ENCODE data around the gene MINDY2. TPM values are rescaled to one million over a fixed set of nuclear protein-coding genes. Genes with fewer than 3 reads are reported as not detected.
"Not testable (repeated sequence)": the region's sequence is repeated elsewhere in the genome, so short reads cannot be mapped to it uniquely, and the experiment has no call there.

Gene MINDY2
- total and polyA plus RNA-seq, 9 of the 15 experiments (the other 6 are each of a cell fraction or from before 2014, with no cell fraction given) = 2.4 to 15.3 (median 7.2) TPM

GRCh38 chr15:58856086-58856485 lies 85.0 kb downstream of the MINDY2 start (continued):
- TF ChIP-seq NFE2L1 (tag; IDR thresholded peaks at IDR 0.05; ENCODE audit: borderline replicate concordance, low read depth) (no peak), TOE1 (IDR thresholded peaks at IDR 0.05; ENCODE audit: borderline replicate concordance) (no peak), TOE1 (CRISPR knock-in tag; IDR thresholded peaks at IDR 0.05; ENCODE audit: borderline replicate concordance, low read depth) (no peak), ZNF12 (CRISPR knock-in tag; IDR thresholded peaks at IDR 0.05) (no peak)

GRCh38 chr15:58856621-58857020 lies 85.5 kb downstream of the MINDY2 start:
- H3K9me3 ChIP-seq (replicated peaks; ENCODE audit: control insufficient read depth, insufficient read depth, low read depth, low read length); H3K27me3 ChIP-seq (ENCODE audit: control insufficient read depth in 2 of 2, insufficient read depth in 2 of 2, low read length in 2 of 2); in situ Hi-C loops (cut with MboI); FAIRE-seq; H3K9me1 ChIP-seq (ENCODE audit: control insufficient read depth, insufficient read depth, low read length); H3K27ac ChIP-seq (ENCODE audit: extremely low read depth, low read depth, low read length); DNase-seq (ENCODE audit: extremely low read depth in 1 of 4, low spot score in 3 of 4); POLR2A ChIA-PET; ATAC-seq; H3K4me2 ChIP-seq (ENCODE audit: insufficient read depth, low read length); H4K20me1 ChIP-seq (replicated peaks; ENCODE audit: control insufficient read depth, insufficient read depth, low read length); H3K4me3 ChIP-seq; H3K79me2 ChIP-seq (ENCODE audit: control insufficient read depth, insufficient read depth, low read length); H3K9ac ChIP-seq (ENCODE audit: insufficient read depth in 1 of 2, low read depth in 2 of 2, low read length in 2 of 2); CTCF ChIA-PET (ENCODE audit: low intra/inter-chr PET ratio); BruUV-seq (replicated peaks); H2AFZ ChIP-seq (ENCODE audit: low read depth, low read length); H3K4me1 ChIP-seq (replicated peaks in 1 of 2; ENCODE audit: control insufficient read depth in 2 of 2, insufficient read depth in 2 of 2, low read length in 2 of 2); intact Hi-C loops (cut with micrococcal nuclease): not testable (repeated sequence)
- peaks cover 19% of the 10 kb centered on the region; the same call in 2 of the 3 replicates for H3K36me3 ChIP-seq (ENCODE audit: control insufficient read depth, insufficient read depth, low read length)
- WGBS (ENCODE audit: insufficient coverage, low coverage, missing lambda C conversion rate) = 55% methylated on average over 1 of the region's 1 CpG

GRCh38 chr15:58862326-58862725 lies 91.2 kb downstream of the MINDY2 start:
- Histone ChIP-seq H3K9ac (ENCODE audit: insufficient read depth in 1 of 2, low read depth in 2 of 2, low read length in 2 of 2) (no peak overlapping the region), H3K4me2 (ENCODE audit: insufficient read depth, low read length) (no peak overlapping the region), H3K9me1 (ENCODE audit: control insufficient read depth, insufficient read depth, low read length) (no peaks in the 10 kb centered on the region), H3K27ac (ENCODE audit: extremely low read depth, low read depth, low read length) (no peak overlapping the region), H3K4me1 (replicated peaks in 1 of 2; ENCODE audit: control insufficient read depth in 2 of 2, insufficient read depth in 2 of 2, low read length in 2 of 2) (peaks cover 0 to 20% of the 10 kb centered on the region in 2 experiments; a peak in 2 of 5 replicates), H3K9me3 (replicated peaks; ENCODE audit: control insufficient read depth, insufficient read depth, low read depth, low read length) (no peaks in the 10 kb centered on the region), H3K27me3 (ENCODE audit: control insufficient read depth in 2 of 2, insufficient read depth in 2 of 2, low read length in 2 of 2) (no peaks in the 10 kb centered on the region), H3K79me2 (ENCODE audit: control insufficient read depth, insufficient read depth, low read length) (no peaks in the 10 kb centered on the region), H2AFZ (ENCODE audit: low read depth, low read length) (no peak overlapping the region), H4K20me1 (replicated peaks; ENCODE audit: control insufficient read depth, insufficient read depth, low read length) (no peaks in the 10 kb centered on the region), H3K36me3 (ENCODE audit: control insufficient read depth, insufficient read depth, low read length) (no peaks in the 10 kb centered on the region), H3K4me3 (no peak overlapping the region)
- FAIRE-seq = no peak
- intact Hi-C loops (cut with micrococcal nuclease) = no loop called here
- TF ChIP-seq ZNF561 (CRISPR knock-in tag; conservative IDR thresholded peaks at IDR 0.05) (no peak), CBFA2T3 (IDR thresholded peaks at IDR 0.05) (no peak), ELK3 (CRISPR knock-in tag; IDR thresholded peaks at IDR 0.05) (no peak), FOXA3 (CRISPR knock-in tag; conservative IDR thresholded peaks at IDR 0.05 in 1 of 2, IDR thresholded peaks at IDR 0.05 in 1 of 2) (no peak), HMG20B (CRISPR knock-in tag; IDR thresholded peaks at IDR 0.05) (no peak), ZFX (CRISPR knock-in tag; IDR thresholded peaks at IDR 0.05) (no peak), NR2F6 (CRISPR knock-in tag; IDR thresholded peaks at IDR 0.05) (no peak)
- 59% methylated on average over 2 of the region's 2 CpGs for WGBS (ENCODE audit: insufficient coverage, low coverage, missing lambda C conversion rate)
- DNase-seq (ENCODE audit: extremely low read depth in 1 of 4, low spot score in 3 of 4) = no peak
- in situ Hi-C loops (cut with MboI) = no loop called here
- no TSS peak for BruUV-seq (replicated peaks)
- ChIA-PET CTCF (ENCODE audit: low intra/inter-chr PET ratio) (no interaction called here), POLR2A (no interaction called here)
- no peak for ATAC-seq

Measured in K562 (cell line).